Stomach (tissue), 9 donors: ENCODE measurements around the gene AADAT. TPM values are rescaled to one million over a fixed set of nuclear protein-coding genes. Genes with fewer than 3 reads are reported as not detected.
"Not testable (repeated sequence)": the region's sequence is repeated elsewhere in the genome, so short reads cannot be mapped to it uniquely, and the experiment has no call there.

Experiments
- DNase-seq, 2 donors: peaks; one replicate each; pipeline versions ENCODE4 v3.0.0 to v3.0.0-alpha.2; 2013 to 2019
- H3K27ac ChIP-seq, 5 donors: fragments of 200-600 bp in 4 of 5; sonication (generic) in 4 of 5; one replicate each; pipeline ENCODE4 v1.5.1; 2013 to 2019; ENCODE audit warnings: mild to moderate bottlenecking in 1 of 5, moderate library complexity in 1 of 5
- H3K27me3 ChIP-seq, 3 donors: fragments of 200-600 bp; sonication (generic); one replicate each; pipeline ENCODE4 v1.5.1; 2017 to 2019; ENCODE audit warnings: mixed run types in 1 of 3
- H3K36me3 ChIP-seq, 4 donors: fragments of 200-600 bp; sonication (generic); 1 replicate in 3 of 4; 2 replicates in 1 of 4; pipeline ENCODE4 v1.5.1; 2016 to 2019
- H3K4me1 ChIP-seq, 4 donors: fragments of 200-600 bp; sonication (generic); one replicate each; pipeline ENCODE4 v1.5.1; 2016 to 2019
- H3K4me3 ChIP-seq, 4 donors: fragments of 200-600 bp; sonication (generic) in 3 of 4; one replicate each; pipeline ENCODE4 v1.5.1; 2016 to 2019; ENCODE audit warnings: mild to moderate bottlenecking in 1 of 4
- H3K9me3 ChIP-seq, 4 donors: fragments of 200-600 bp; sonication (generic); one replicate each; pipeline ENCODE4 v1.5.1; 2016 to 2019
- CTCF ChIP-seq, 7 experiments: fragments of 450-650 bp in 4 of 7; fragments of 200-600 bp in 3 of 7; sonication (generic) in 3 of 7; IDR thresholded peaks; one replicate each; pipeline ENCODE4 v1.5.1; 2016 to 2019; ENCODE audit warnings: antibody characterized with exemption in 7 of 7, control low read depth in 2 of 7, mild to moderate bottlenecking in 1 of 7
- EP300 ChIP-seq: sonication (generic); formaldehyde crosslinking; IDR thresholded peaks from one replicate; pipeline ENCODE4 v1.6.1; 2017; ENCODE audit warnings: antibody characterized with exemption
- POLR2A ChIP-seq, 4 donors: fragments of 450-650 bp; IDR thresholded peaks; one replicate each; pipeline ENCODE4 v1.6.1; 2016; ENCODE audit warnings: antibody characterized with exemption in 4 of 4, control low read depth in 2 of 4, mild to moderate bottlenecking in 1 of 4, moderate library complexity in 1 of 4
- POLR2AphosphoS5 ChIP-seq, 3 donors: sonication (generic); formaldehyde crosslinking; IDR thresholded peaks; one replicate each; pipeline ENCODE4 v1.6.1; 2016; ENCODE audit warnings: antibody characterized with exemption in 3 of 3
- WGBS, 5 donors: extraction: QIAGEN DNeasy Blood & Tissue Kit in 3 of 5; methylation state at CpG; one replicate each; pipeline versions ENCODE4 v1.1.5 to v1.1.7; 2013 to 2018; 5-methylcytosine and 5-hydroxymethylcytosine counted together
- intact Hi-C: fragments of 100-400 bp; cut with DNase I; formaldehyde crosslinking; loops from one replicate; pipeline ENCODE4 v1.15.1; 2023; ENCODE audit warnings: low total_unique reads
- polyA plus RNA-seq, 3 donors: library from polyadenylated mRNA; stranded (reverse); fragments of 200-250 nt; gene quantifications; one replicate each; pipeline ENCODE4 v1.2.3, GENCODE V29; 2013
- total RNA-seq, 5 donors: library from RNA; depleted of rRNA; stranded (reverse); fragments of >200 nt; gene quantifications; one replicate each; pipeline versions ENCODE4 v1.1.0 to v1.2.3, GENCODE V29; 2014 to 2016
- donor health status: healthy with polysubstance abuse.
- donor health status: Bipolar disorder and iron deficiency.
- donor health status: healthy.

Gene AADAT
- total and polyA plus RNA-seq, 8 donors, result 0.92 to 11.0 (median 3.1) TPM

GRCh38 chr4:170047771-170048354, 41.9 kb downstream of the AADAT start:
- intact Hi-C loops, result no loop called here
- H3K9me3 ChIP-seq, result no peaks in the 10 kb centered on the region
- TF ChIP-seq POLR2AphosphoS5 (IDR thresholded peaks at IDR 0.05) (no peak), CTCF (IDR thresholded peaks at IDR 0.05) (peak in 5 of 7 experiments; percentile 57 to 75 (median 73)), POLR2A (IDR thresholded peaks at IDR 0.05) (no peak)
- no peaks in the 10 kb centered on the region for H3K4me1 ChIP-seq
- peak; percentile 60 to 86 for DNase-seq
- WGBS, 5 donors, result 15 to 17% (median 16%) methylated on average over 4 of the region's 4 CpGs
- no peak overlapping the region for H3K27ac ChIP-seq
- no peaks in the 10 kb centered on the region for H3K36me3 ChIP-seq
- H3K4me3 ChIP-seq, result no peak overlapping the region
- H3K27me3 ChIP-seq, result peaks cover 0 to 11% (median 0%) of the 10 kb centered on the region in 3 donors

GRCh38 chr4:170046156-170046555, 43.6 kb downstream of the AADAT start:
- H3K27ac ChIP-seq, H3K9me3 ChIP-seq, H3K4me3 ChIP-seq, H3K4me1 ChIP-seq, H3K36me3 ChIP-seq, DNase-seq, intact Hi-C loops: not testable (repeated sequence)
- peaks cover 0 to 11% (median 0%) of the 10 kb centered on the region in 3 donors for H3K27me3 ChIP-seq
- whole genome bisulfite sequencing, 5 donors, result 95 to 98% (median 97%) methylated on average over 14 to 20 of the region's 24 CpGs; no CpG with 5 or more reads in 1 of the 5 donors

GRCh38 chr4:170040031-170040680, 49.6 kb downstream of the AADAT start:
- TF ChIP-seq CTCF (IDR thresholded peaks at IDR 0.05) (no peak), EP300 (no peak), POLR2AphosphoS5 (IDR thresholded peaks at IDR 0.05) (no peak), POLR2A (IDR thresholded peaks at IDR 0.05) (no peak)
- no peak for DNase-seq
- Histone ChIP-seq H3K4me1 (no peaks in the 10 kb centered on the region), H3K36me3 (no peaks in the 10 kb centered on the region), H3K27me3 (peaks cover 0 to 7% (median 0%) of the 10 kb centered on the region in 3 donors), H3K27ac (no peak overlapping the region), H3K4me3 (no peak overlapping the region), H3K9me3 (no peaks in the 10 kb centered on the region)
- intact Hi-C loops, result loop anchor here (5.0 kb wide), 1 partner anchor 233 kb away; no protein-coding TSS in a partner anchor
- 75 to 91% (median 82%) methylated on average over 11 to 12 of the region's 12 CpGs for WGBS, 5 donors

- WGBS, 5 donors, result 53 to 75% (median 61%) methylated on average over 4 of the region's 4 CpGs
- peaks cover 0 to 7% (median 0%) of the 10 kb centered on the region in 3 donors for H3K27me3 ChIP-seq
- TF ChIP-seq CTCF (IDR thresholded peaks at IDR 0.05) (no peak), POLR2A (IDR thresholded peaks at IDR 0.05) (no peak), POLR2AphosphoS5 (IDR thresholded peaks at IDR 0.05) (no peak), EP300 (no peak)
- H3K27ac ChIP-seq, result no peak overlapping the region
- H3K4me1 ChIP-seq, result no peaks in the 10 kb centered on the region
- DNase-seq, result no peak
- H3K36me3 ChIP-seq, result no peaks in the 10 kb centered on the region
- no peaks in the 10 kb centered on the region for H3K9me3 ChIP-seq
- intact Hi-C loops, result no loop called here
- no peak overlapping the region for H3K4me3 ChIP-seq
Measured at GRCh38 chr4:170038769-170039168, 51.0 kb downstream of the AADAT start.

- DNase-seq, result no peak
- H3K4me1 ChIP-seq, result no peaks in the 10 kb centered on the region
- H3K9me3 ChIP-seq, result no peaks in the 10 kb centered on the region
- intact Hi-C loops, result no loop called here
- TF ChIP-seq EP300 (no peak), POLR2A (IDR thresholded peaks at IDR 0.05) (no peak), CTCF (IDR thresholded peaks at IDR 0.05) (no peak), POLR2AphosphoS5 (IDR thresholded peaks at IDR 0.05) (no peak)
- 85 to 91% (median 88%) methylated on average over 7 of the region's 7 CpGs for WGBS, 5 donors
- peaks cover 0 to 7% (median 0%) of the 10 kb centered on the region in 3 donors for H3K27me3 ChIP-seq
- no peak overlapping the region for H3K4me3 ChIP-seq
- no peak overlapping the region for H3K27ac ChIP-seq
- H3K36me3 ChIP-seq, result no peaks in the 10 kb centered on the region
Measured at GRCh38 chr4:170038232-170038631, 51.5 kb downstream of the AADAT start.
